Measurements from ENCODE around the gene HARS1. TPM values are rescaled to one million over a fixed set of nuclear protein-coding genes. Genes with fewer than 3 reads are reported as not detected.
A peak's percentile ranks its signal among the peaks of the same experiment; 100 is the strongest.

The HARS1 gene, protein sequence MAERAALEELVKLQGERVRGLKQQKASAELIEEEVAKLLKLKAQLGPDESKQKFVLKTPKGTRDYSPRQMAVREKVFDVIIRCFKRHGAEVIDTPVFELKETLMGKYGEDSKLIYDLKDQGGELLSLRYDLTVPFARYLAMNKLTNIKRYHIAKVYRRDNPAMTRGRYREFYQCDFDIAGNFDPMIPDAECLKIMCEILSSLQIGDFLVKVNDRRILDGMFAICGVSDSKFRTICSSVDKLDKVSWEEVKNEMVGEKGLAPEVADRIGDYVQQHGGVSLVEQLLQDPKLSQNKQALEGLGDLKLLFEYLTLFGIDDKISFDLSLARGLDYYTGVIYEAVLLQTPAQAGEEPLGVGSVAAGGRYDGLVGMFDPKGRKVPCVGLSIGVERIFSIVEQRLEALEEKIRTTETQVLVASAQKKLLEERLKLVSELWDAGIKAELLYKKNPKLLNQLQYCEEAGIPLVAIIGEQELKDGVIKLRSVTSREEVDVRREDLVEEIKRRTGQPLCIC
- 68.0 TPM for total RNA-seq

DNA sequence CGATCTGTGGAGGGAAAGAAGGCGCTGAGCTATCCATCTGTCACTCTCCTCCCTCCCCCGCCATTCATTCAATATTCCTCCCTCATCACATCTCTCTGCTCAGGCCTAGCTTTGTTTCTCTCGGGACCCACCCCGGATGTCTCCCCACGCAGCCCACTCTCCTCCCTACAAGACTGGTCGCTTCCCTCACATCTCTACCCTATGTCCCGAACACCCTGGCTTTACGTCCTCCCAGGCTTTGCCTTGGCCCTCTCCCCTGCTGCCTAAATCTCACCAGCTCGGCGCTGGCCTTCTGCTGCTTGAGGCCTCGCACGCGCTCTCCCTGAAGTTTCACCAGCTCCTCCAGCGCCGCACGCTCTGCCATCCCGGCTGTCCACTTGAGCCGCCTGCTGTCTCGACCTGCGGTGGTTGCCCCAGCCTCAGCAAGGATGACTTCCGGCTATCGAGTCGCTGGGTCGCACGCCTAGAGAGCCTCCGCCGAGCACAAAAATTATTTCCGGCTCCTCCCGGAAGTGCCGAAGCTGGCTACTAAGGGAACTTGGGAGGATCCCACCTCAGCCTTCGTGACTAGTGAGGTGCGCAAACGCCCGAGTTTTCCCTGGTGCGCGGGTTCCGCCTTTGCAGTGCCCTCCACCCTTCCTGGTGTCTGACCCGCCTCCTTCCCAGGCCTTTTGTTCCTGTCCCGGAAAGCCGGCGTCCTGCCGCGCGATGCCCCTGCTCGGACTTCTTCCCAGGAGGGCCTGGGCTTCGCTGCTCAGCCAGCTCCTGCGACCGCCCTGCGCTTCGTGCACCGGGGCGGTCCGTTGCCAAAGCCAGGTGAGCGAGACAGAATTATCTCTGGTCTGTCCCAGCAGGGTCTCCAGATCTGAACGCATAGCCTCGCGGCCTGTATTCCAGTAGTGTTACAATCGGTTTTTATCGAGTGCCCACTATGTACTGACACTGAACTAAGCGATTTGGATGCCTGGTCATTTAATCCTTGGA lies at the start of gene HARS1, which contains the start of gene HARS2:
Gene HARS1, minus strand, starts transcription at position 430 of the 984 bp plus-strand sequence. Its CDS starts 66 bp downstream, at position 364.
Gene HARS2, plus strand, starts transcription at position 515 of the 984 bp plus-strand sequence. Its CDS starts 194 bp downstream, at position 709.

DNA sequence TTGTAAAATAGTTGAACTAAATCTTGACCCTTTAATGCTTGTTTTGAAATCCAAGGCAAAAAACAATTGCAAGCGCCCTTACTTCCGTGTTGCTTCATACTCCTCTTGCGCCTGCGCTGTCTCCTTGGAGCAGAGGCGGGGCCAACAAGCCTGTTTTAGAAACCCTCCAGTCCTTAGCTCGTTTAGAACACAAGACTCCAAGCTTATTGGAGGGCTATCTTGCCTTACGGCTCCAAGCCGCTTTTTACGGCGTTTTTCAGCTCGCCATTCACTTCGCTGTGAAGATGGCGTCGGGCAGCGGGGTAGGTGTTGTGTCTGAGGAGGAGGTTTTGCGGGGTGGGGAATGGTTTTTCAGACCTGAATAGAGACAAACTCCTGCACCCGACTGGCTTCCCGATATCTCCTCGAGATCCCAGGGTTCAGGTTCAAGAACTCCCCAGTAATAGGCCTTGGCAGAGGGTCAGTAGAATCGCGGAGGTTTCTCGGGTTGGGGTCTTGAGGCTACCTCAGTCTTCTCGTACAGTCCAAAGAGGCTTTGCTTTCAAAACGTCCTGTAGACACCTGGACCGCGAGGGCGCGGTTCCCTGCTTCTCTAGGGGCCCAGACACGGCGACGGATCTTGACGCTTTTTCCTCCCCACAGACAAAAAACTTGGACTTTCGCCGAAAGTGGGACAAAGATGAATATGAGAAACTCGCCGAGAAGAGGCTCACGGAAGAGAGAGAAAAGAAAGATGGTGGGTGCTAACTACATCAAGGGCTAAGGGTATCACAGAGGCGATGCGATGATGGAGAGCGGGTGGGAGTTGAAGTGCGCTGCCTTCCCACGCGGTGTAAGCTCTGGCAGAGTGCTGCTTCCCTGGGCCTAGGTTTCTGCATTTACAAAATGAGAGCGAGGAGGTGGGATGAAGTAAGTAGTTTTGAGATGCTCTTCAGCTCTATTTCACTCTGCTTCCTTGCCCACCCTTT lies 9.3 kb upstream of the HARS1 start, which contains the start of gene ZMAT2:
Gene ZMAT2, plus strand, starts transcription at position 271 of the 968 bp plus-strand sequence. Its CDS starts 14 bp downstream, at position 285.

DNA sequence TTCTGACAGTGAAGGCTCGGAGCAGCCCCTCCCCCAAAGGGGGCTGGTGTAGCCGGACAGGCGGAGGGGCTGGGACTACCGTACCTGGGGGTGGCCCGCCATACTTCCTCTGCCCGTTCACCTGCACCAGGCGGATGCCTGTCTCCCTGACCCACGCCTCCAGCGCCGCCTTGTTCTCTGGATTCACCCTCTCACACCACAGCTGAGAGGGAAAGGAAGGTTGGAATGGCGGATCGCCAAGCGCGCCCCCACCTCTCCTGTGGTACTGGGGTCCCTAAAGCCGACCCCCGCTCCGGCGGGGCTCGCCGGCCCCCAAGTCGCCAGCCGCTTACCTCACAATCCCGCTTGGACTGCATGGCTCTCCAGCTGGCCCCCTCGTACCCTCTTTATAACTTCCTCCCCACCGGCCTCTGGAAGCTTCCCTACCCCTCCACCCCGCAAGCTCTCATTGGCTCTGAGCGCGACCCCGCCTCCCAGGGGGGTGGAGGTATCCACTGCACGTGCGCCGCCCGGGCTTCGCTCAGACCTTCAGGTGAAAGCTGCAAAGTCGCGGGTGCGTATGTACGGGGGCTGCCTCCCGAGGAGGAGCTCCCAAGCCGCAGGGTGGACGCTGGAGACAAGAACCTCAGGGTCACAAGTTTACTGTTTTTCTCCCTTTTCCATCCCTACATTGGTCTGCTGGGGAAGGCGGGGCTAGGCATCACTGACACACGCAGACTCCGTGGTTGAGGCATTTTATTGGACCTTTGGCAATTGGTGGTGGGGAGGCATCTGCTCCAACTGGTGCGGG lies 17.8 kb downstream of the HARS1 start, which contains the start of gene DND1:
Gene DND1, minus strand, starts transcription at position 390 of the 790 bp plus-strand sequence. Its CDS starts 34 bp downstream, at position 356.

DNA sequence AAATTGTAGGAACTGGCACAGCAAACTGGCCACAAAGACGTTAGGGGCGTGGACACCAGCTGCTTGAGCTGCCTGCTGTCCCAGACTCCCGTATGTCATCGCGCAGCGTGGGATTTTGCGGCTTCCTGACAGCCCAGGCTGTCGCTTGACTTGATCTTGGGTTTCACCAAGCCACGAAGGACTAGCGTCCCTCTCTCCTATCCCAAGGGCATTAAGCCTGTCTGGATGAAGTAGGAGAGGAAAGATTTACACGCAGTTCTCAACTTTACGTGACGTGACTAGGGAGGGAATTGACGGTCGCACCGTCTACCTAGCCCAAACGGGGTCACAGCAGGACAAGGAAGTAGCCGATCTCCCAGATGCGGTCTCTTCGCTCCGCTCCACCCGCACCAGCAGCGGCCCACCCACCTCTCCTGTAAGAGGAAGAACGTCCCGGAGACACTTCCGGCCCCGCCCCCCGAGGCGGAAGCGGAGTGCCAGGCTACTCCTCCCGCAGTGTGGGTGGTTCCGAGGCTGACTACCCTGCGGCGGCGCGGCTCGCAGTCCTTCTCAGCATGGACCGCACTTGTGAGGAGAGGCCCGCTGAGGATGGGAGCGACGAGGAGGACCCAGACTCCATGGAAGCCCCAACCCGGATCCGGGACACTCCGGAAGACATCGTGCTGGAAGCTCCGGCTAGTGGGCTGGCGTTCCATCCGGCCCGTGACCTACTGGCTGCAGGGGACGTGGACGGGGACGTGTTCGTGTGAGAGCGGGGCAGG lies 26.6 kb downstream of the HARS1 start, which contains the start of gene WDR55:
Gene WDR55, plus strand, starts transcription at position 546 of the 761 bp plus-strand sequence. Its CDS starts 9 bp downstream, at position 555.

DNA sequence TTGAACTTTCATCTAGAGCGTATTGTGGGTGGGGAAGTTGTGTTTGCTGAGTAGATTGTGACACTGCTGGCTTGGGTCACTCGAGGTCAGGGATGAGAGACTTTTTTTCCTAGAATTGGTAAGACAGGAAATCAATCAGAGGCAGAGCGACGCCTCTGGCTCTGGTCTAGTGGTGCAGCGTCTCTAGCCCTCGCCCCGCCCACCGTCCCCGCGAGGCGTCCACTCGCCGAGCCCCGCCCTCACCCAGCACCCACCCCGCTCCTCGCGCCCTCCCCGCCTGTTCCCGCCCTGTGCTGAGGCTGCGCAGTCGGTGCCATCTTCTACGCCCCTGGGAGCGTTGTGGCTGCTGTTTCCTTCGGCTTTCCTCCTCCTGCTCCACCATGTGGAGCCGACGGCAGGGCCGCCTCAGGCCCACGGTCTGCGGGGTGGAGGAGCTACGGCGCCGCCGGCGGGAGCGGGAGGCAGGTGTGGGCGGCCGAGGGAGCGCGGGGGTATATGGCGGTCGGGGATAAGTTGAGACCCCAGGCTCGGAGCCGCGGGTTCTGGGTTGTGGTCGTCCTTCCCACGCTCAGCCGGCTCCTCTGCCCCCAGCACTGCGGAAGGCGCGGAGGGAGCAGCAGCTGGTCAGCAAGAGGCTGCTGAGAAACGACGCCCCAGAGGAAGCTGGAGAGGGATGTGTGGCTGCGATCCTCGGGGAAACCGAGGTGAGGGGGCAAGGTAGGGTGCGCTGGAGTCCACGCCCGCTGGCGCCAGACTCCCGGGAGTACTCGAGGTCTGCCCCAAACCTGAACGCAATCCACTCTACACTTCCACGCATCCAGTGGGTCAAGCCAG lies 51.8 kb downstream of the HARS1 start, which contains the start of gene TMCO6:
Gene TMCO6, plus strand, starts transcription at position 304 of the 834 bp plus-strand sequence. Its CDS starts 77 bp downstream, at position 381.

DNA sequence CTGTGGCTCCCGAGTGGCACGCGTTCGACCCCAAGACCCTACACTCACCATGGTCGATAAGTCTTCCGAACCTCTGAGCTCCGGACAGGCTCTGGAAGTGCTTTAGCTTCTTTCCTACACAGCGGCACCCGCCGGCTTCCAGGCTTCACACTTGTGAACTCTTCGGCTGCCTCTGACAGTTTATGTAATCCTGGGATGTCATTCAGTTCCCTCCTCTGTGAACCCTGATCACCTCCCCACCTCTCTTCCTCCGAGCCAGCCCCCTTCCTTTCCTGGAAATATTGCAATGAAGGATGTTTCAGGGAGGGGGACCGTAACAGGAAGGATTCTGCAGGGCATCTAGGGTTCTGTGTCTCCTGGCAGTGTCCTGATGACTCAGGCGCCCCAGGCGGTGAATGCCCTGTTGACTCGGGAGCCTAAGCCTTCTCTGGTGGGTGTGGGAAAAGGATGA lies 58.1 kb downstream of the HARS1 start, which contains the start of gene CD14:
Gene CD14, minus strand, starts transcription at position 155 of the 451 bp plus-strand sequence. Its CDS starts 104 bp downstream, at position 51.

Small RNA genes lying within 50 kb of the gene (small RNA-seq; reads per million reads assigned to genes)
- gene VTRNA1-1 (3.0 reads per million, percentile 89 among the genes with 10 or more reads in this experiment), gene VTRNA1-2 (not detected), gene VTRNA1-3 (0.08 reads per million)

Other genes starting within 250 kb of the HARS1 start
- gene EIF4EBP3, start 143.7 kb downstream of the HARS1 start, total RNA-seq, result not detected
- 23.8 TPM for gene SRA1, start 133.9 kb downstream of the HARS1 start, total RNA-seq
- 29.8 TPM for gene APBB3, start 126.8 kb downstream of the HARS1 start, total RNA-seq
- gene SLC35A4, start 126.5 kb downstream of the HARS1 start, total RNA-seq, result 9.7 TPM
- 12.9 TPM for gene CD14, start 58.2 kb downstream of the HARS1 start, total RNA-seq
- gene TMCO6, start 51.9 kb downstream of the HARS1 start, total RNA-seq, result 4.6 TPM
- gene NDUFA2, start 43.7 kb downstream of the HARS1 start, total RNA-seq, result 37.1 TPM
- 78.4 TPM for gene IK, start 43.5 kb downstream of the HARS1 start, total RNA-seq
- gene WDR55, start 26.5 kb downstream of the HARS1 start, total RNA-seq, result 13.4 TPM
- 0.69 TPM for gene DND1, start 17.8 kb downstream of the HARS1 start, total RNA-seq
- 28.1 TPM for gene HARS2, start 85 bp upstream of the HARS1 start, total RNA-seq
- gene ZMAT2, start 9.1 kb upstream of the HARS1 start, total RNA-seq, result 42.9 TPM
- 13.8 TPM for gene PCDHA1, start 94.8 kb upstream of the HARS1 start, total RNA-seq
- 10.4 TPM for gene PCDHA2, start 103.5 kb upstream of the HARS1 start, total RNA-seq
- 20.1 TPM for gene PCDHA3, start 109.7 kb upstream of the HARS1 start, total RNA-seq
- 15.0 TPM for gene PCDHA4, start 115.7 kb upstream of the HARS1 start, total RNA-seq
- gene PCDHA5, start 130.2 kb upstream of the HARS1 start, total RNA-seq, result 9.9 TPM
- gene PCDHA6, start 136.6 kb upstream of the HARS1 start, total RNA-seq, result 26.3 TPM
- gene PCDHA7, start 142.9 kb upstream of the HARS1 start, total RNA-seq, result 15.2 TPM
- 9.5 TPM for gene PCDHA8, start 149.8 kb upstream of the HARS1 start, total RNA-seq
- 11.3 TPM for gene PCDHA9, start 157.0 kb upstream of the HARS1 start, total RNA-seq
- gene PCDHA10, start 164.5 kb upstream of the HARS1 start, total RNA-seq, result 11.5 TPM
- 22.8 TPM for gene PCDHA11, start 177.6 kb upstream of the HARS1 start, total RNA-seq
- 7.4 TPM for gene PCDHA12, start 183.9 kb upstream of the HARS1 start, total RNA-seq
- gene PCDHA13, start 190.8 kb upstream of the HARS1 start, total RNA-seq, result 9.9 TPM
- 42.7 TPM for gene PCDHAC1, start 234.9 kb upstream of the HARS1 start, total RNA-seq